AML-193 (cell line): ENCODE measurements around the gene DMRT2.

Experiments
- DNase-seq, 2 experiments: peaks; one replicate each; lab custom pipeline; 2025; lab: John Stamatoyannopoulos, UW

DMRT2 gene

GRCh38 chr9:1094749-1095148, 44.6 kb downstream of the DMRT2 start:
- DNase-seq = no peak

GRCh38 chr9:1096155-1096964, 46.2 kb downstream of the DMRT2 start:
- DNase-seq = no peak

GRCh38 chr9:1098551-1098950, 48.4 kb downstream of the DMRT2 start:
- no peak for DNase-seq

DNA sequence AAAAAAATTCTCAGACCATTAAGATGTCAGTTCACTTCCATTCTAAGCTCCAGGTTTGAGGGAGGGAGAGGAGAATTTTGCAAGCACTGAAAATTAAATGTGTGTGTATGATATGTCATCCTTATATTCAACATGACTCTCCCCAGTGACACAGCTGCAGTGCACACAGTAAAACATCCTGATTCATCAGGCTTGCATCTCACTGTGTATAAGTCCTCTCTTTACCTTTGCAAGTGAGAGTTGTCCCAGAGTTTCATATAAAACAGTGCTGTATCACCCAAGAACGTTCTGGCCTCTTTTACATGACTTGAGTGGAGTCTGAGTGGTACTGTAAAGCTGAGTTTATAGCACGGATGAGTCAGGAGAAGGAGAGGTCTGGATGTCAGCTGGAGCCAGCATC, 50.0 kb downstream of the DMRT2 start:
- DNase-seq = no peak

- DNase-seq = no peak
Observed at GRCh38 chr9:1100945-1101344, 50.8 kb downstream of the DMRT2 start.

- DNase-seq = no peak
Observed at GRCh38 chr9:1101846-1102641, 51.9 kb downstream of the DMRT2 start.

GRCh38 chr9:1102642-1102970, 52.4 kb downstream of the DMRT2 start:
- no peak for DNase-seq
